GM20431 (cell line): ENCODE measurements around the gene ZNF280A.
"Not testable (repeated sequence)": the region's sequence is repeated elsewhere in the genome, so short reads cannot be mapped to it uniquely, and the experiment has no call there.

Experiments used
- in situ Hi-C: fragments of 300-500 bp; cut with MseI, MboI; formaldehyde crosslinking; loops from one replicate; pipeline ENCODE4 v1.15.0; 2020; ENCODE audit warnings: low sequenced_read_pairs; ENCODE audit not compliant: unreplicated experiment

Gene ZNF280A

DNA sequence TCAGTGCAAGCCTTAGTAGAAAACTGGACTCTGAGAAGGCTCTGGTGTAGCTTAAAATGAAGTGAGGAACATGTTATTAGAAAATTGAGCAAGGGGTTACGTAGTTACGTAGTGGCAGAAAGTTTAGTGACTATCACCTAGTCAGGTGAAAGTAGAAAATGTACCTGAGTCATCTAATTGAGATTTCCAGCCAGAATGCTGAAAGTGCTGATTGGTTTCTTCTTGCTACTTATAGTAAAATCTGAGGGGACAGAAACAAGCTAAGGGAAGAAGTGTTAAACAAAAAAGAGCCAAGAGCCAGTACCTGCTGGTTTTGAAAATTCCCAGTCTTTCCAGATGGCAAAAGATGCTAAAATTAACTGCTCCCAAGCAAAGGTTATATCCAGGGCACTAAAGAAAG is 41.0 kb downstream of the ZNF280A start:
- in situ Hi-C loops = no loop called here

GRCh38 chr22:22478470-22478869 is 41.6 kb downstream of the ZNF280A start:
- in situ Hi-C loops = no loop called here

DNA sequence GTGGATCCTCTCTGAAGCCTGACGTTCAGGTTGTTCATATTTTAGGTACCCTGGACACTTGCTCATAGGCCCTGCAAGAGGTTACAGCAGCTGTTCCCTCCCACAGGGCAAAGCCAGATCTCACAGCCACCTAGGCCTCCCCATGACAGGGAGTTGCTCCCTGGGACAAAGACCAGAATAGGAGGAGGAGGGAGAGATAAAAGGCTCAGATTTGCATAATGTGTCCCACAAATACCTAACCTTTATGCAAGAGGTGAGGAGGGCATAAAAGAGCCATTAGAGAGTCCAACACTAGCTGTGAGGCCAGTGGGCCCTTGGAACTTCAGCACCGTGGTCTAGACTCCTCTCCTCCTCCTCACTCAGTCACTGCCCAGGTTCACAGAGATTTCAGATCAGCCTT is 45.3 kb downstream of the ZNF280A start:
- in situ Hi-C loops = no loop called here

GRCh38 chr22:22471104-22471503 is 49.0 kb downstream of the ZNF280A start:
- in situ Hi-C loops = not testable (repeated sequence)

GRCh38 chr22:22469527-22469926 is 50.5 kb downstream of the ZNF280A start:
- in situ Hi-C loops = no loop called here

- in situ Hi-C loops = not testable (repeated sequence)
These were observed 51.1 kb downstream of the ZNF280A start for GRCh38 chr22:22468794-22469469.

DNA sequence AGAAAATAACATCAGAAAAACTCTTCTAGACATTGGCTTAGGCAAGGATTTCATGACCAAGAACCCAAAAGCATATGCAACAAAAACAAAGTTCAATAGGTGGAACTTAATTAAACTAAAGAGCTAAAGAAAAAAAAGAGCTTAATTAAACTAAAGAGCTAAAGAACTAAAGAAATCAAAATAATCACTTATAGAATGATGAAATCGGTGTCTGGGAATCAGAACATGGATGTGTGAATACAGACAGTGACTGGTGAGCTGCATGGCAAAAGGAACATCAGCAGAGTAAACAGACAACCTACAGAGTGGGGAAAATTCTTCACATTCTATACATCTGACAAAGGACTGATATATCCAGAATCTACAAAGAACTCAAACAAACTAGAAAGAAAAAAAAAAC is 53.0 kb downstream of the ZNF280A start:
- in situ Hi-C loops = no loop called here

GRCh38 chr22:22465782-22466181 is 54.3 kb downstream of the ZNF280A start:
- in situ Hi-C loops = no loop called here

- in situ Hi-C loops = no loop called here
These were observed 54.9 kb downstream of the ZNF280A start for GRCh38 chr22:22465094-22465602.

GRCh38 chr22:22464541-22465054 is 55.5 kb downstream of the ZNF280A start:
- in situ Hi-C loops = no loop called here

GRCh38 chr22:22463855-22464540 is 56.1 kb downstream of the ZNF280A start:
- in situ Hi-C loops = no loop called here
